HCT116 (cell line): Measurements from ENCODE around the gene C6orf132. TPM values are rescaled to one million over a fixed set of nuclear protein-coding genes. Genes with fewer than 3 reads are reported as not detected.

ENCODE experiments used
- ATAC-seq: fragments of 200-7000 bp; cut with Tn5 transposase; 2 replicates; pipeline ENCODE4 v1.9.1; 2020; ENCODE audit warnings: mild to moderate bottlenecking, moderate library complexity
- BruUV-seq: library from RNA; stranded (reverse); fragments of 400-500 nt; replicated peaks from 2 replicates; lab custom pipeline; 2021; lab: Mats Ljungman, UMichigan
- CTCF ChIA-PET: fragments of 300-600 bp; sonication (Branson Sonifier 250); formaldehyde crosslinking; loops from one replicate; lab custom pipeline; 2021; ENCODE audit warnings: antibody characterized with exemption; lab: Charles Lee
- POLR2A ChIA-PET: fragments of 300-600, 350-600 bp; sonication (Branson Sonifier 250); formaldehyde crosslinking; loops from one replicate; lab custom pipeline; 2021; ENCODE audit warnings: antibody characterized with exemption; lab: Charles Lee
- RAD21 ChIA-PET, 2 experiments: fragments of 300-600 bp; sonication (Branson Sonifier 250); formaldehyde crosslinking; loops; one replicate each; lab custom pipeline; 2023; ENCODE audit warnings: low total read pairs in 2 of 2; ENCODE audit not compliant: uncharacterized antibody in 2 of 2, unreplicated experiment in 2 of 2, low non-redundant PET in 1 of 2; lab: Charles Lee
- DNase-seq: peaks from one replicate; pipeline ENCODE4 v3.0.0-alpha.2; 2010; ENCODE audit warnings: low read depth, low spot score
- H2AFZ ChIP-seq: fragments of 200-600 bp; shearing (Covaris generic), sonication (generic); 2 replicates; pipeline ENCODE4 v1.6.1; 2017; ENCODE audit warnings: low read depth, mixed run types, mixed read lengths, antibody characterized with exemption, low read length; ENCODE audit not compliant: poor library complexity, severe bottlenecking
- H3K27ac ChIP-seq: 2 replicates; pipeline ENCODE4 v1.5.1; 2012; ENCODE audit warnings: low read depth, low read length
- H3K27me3 ChIP-seq: fragments of 200-600 bp; sonication (generic); 2 replicates; pipeline ENCODE4 v1.6.1; 2016; ENCODE audit warnings: mixed run types, low read length, mixed read lengths; ENCODE audit not compliant: insufficient read depth
- H3K36me3 ChIP-seq, 2 experiments: fragments of 200-500 bp in 1 of 2; fragments of 200-600 bp in 1 of 2; sonication (Bioruptor generic) in 1 of 2; sonication (generic) in 1 of 2; 2 replicates each; pipeline versions ENCODE4 v1.5.1 to v1.6.1; 2014 to 2016; ENCODE audit warnings: low read length in 2 of 2, inconsistent platforms in 1 of 2, mixed read lengths in 1 of 2, mixed run types in 1 of 2; ENCODE audit not compliant: insufficient read depth in 2 of 2, control insufficient read depth in 1 of 2
- H3K4me1 ChIP-seq, 2 experiments: fragments of 200-600 bp in 1 of 2; sonication (generic) in 1 of 2; 2 replicates each; pipeline versions ENCODE4 v1.5.1 to v1.6.1; 2012 to 2017; ENCODE audit warnings: low read length in 2 of 2, inconsistent platforms in 1 of 2, mild to moderate bottlenecking in 1 of 2, mixed read lengths in 1 of 2, mixed run types in 1 of 2, moderate library complexity in 1 of 2; ENCODE audit not compliant: insufficient read depth in 2 of 2, control insufficient read depth in 1 of 2
- H3K4me2 ChIP-seq: fragments of 200-600 bp; sonication (generic); 2 replicates; pipeline ENCODE4 v1.6.1; 2017; ENCODE audit warnings: mixed run types, low read length, mixed read lengths
- H3K4me3 ChIP-seq, 2 experiments: fragments of 200-600 bp in 1 of 2; sonication (generic) in 1 of 2; replicated peaks in 1 of 2; 2 replicates each; pipeline ENCODE4 v1.5.1; 2011 to 2016; ENCODE audit warnings: low read length in 2 of 2, control low read depth in 1 of 2, low read depth in 1 of 2, mild to moderate bottlenecking in 1 of 2, mixed read lengths in 1 of 2, mixed run types in 1 of 2
- H3K79me2 ChIP-seq: fragments of 200-600 bp; sonication (generic); 2 replicates; pipeline ENCODE4 v1.6.1; 2017; ENCODE audit warnings: mild to moderate bottlenecking, mixed run types, low read length, moderate library complexity, mixed read lengths; ENCODE audit not compliant: insufficient read depth
- H3K9ac ChIP-seq: fragments of 200-600 bp; sonication (generic); 2 replicates; pipeline ENCODE4 v1.6.1; 2016; ENCODE audit warnings: low read length, mixed read lengths
- H3K9me2 ChIP-seq: fragments of 200-600 bp; sonication (generic), shearing (Covaris generic); 2 replicates; pipeline ENCODE4 v1.6.1; 2017; ENCODE audit warnings: mixed run types, mild to moderate bottlenecking, moderate library complexity; ENCODE audit not compliant: insufficient read depth
- H3K9me3 ChIP-seq, 2 experiments: fragments of 200-500 bp in 1 of 2; fragments of 200-600 bp in 1 of 2; sonication (Bioruptor generic) in 1 of 2; sonication (generic) in 1 of 2; 2 replicates each; pipeline ENCODE4 v1.6.1; 2014 to 2017; ENCODE audit warnings: low read length in 2 of 2, mixed read lengths in 2 of 2, inconsistent platforms in 1 of 2, low read depth in 1 of 2, mild to moderate bottlenecking in 1 of 2, mixed run types in 1 of 2, moderate library complexity in 1 of 2; ENCODE audit not compliant: control insufficient read depth in 1 of 2, insufficient read depth in 1 of 2
- H4K20me1 ChIP-seq: fragments of 200-600 bp; sonication (generic), shearing (Covaris generic); 2 replicates; pipeline ENCODE4 v1.6.1; 2017; ENCODE audit warnings: mixed run types, mild to moderate bottlenecking, moderate library complexity; ENCODE audit not compliant: insufficient read depth
- ATF3 ChIP-seq: IDR thresholded peaks from 2 replicates; pipeline ENCODE4 v1.6.1; 2012
- CEBPB ChIP-seq: IDR thresholded peaks from 2 replicates; pipeline ENCODE4 v1.6.1; 2012; ENCODE audit warnings: low read depth
- CTCF ChIP-seq, 3 experiments: fragments of 200-600 bp in 1 of 3; sonication (generic) in 1 of 3; IDR thresholded peaks in 2 of 3; conservative IDR thresholded peaks in 1 of 3; 2 replicates each; pipeline ENCODE4 v1.5.1; 2012 to 2017; ENCODE audit warnings: low read depth in 2 of 3, low read length in 2 of 3, antibody characterized with exemption in 1 of 3, borderline replicate concordance in 1 of 3, control low read depth in 1 of 3, mild to moderate bottlenecking in 1 of 3, mixed read lengths in 1 of 3, mixed run types in 1 of 3, moderate library complexity in 1 of 3; ENCODE audit not compliant: insufficient read depth in 1 of 3
- EGR1 ChIP-seq: IDR thresholded peaks from 2 replicates; pipeline ENCODE4 v1.6.1; 2012; ENCODE audit warnings: low read depth
- ELF1 ChIP-seq: IDR thresholded peaks from 2 replicates; pipeline ENCODE4 v1.6.1; 2012; ENCODE audit warnings: low read depth, borderline replicate concordance
- EZH2 ChIP-seq: fragments of 200-600 bp; sonication (generic); IDR thresholded peaks from 2 replicates; pipeline ENCODE4 v1.6.1; 2017; ENCODE audit warnings: antibody characterized with exemption, mixed run types
- FOSL1 ChIP-seq: IDR thresholded peaks from 2 replicates; pipeline ENCODE4 v1.6.1; 2012; ENCODE audit warnings: low read depth
- JUND ChIP-seq: IDR thresholded peaks from 2 replicates; pipeline ENCODE4 v1.6.1; 2012
- REST ChIP-seq: IDR thresholded peaks from 2 replicates; pipeline ENCODE4 v1.6.1; 2012; ENCODE audit warnings: low read depth
- SP1 ChIP-seq: IDR thresholded peaks from 2 replicates; pipeline ENCODE4 v1.6.1; 2012; ENCODE audit warnings: low read depth
- SRF ChIP-seq: IDR thresholded peaks from 2 replicates; pipeline ENCODE4 v1.6.1; 2012; ENCODE audit warnings: low read depth
- TCF7L2 ChIP-seq: IDR thresholded peaks from 2 replicates; pipeline ENCODE4 v1.7.0; 2011; ENCODE audit warnings: borderline replicate concordance, inconsistent platforms; ENCODE audit not compliant: insufficient read depth, insufficient read length; ENCODE audit errors: extremely low read depth
- YY1 ChIP-seq: IDR thresholded peaks from 2 replicates; pipeline ENCODE4 v1.6.1; 2011; ENCODE audit warnings: low read length, low read depth, moderate library complexity, mild to moderate bottlenecking; ENCODE audit not compliant: insufficient replicate concordance; ENCODE audit errors: extremely low read depth
- ZBTB33 ChIP-seq: IDR thresholded peaks from 2 replicates; pipeline ENCODE4 v1.6.1; 2011; ENCODE audit warnings: mild to moderate bottlenecking, low read length, moderate library complexity; ENCODE audit not compliant: insufficient replicate concordance; ENCODE audit errors: extremely low read depth
- ZFX ChIP-seq: fragments of 450-650 bp; IDR thresholded peaks from 2 replicates; pipeline ENCODE4 v1.6.1; 2017
- ZNF274 ChIP-seq: fragments of 200-500 bp; sonication (Bioruptor generic); IDR thresholded peaks from 2 replicates; pipeline ENCODE4 v1.6.1; 2014; ENCODE audit warnings: mild to moderate bottlenecking, low read depth, low read length, inconsistent platforms
- intact Hi-C: fragments of 100-400 bp; cut with micrococcal nuclease; formaldehyde crosslinking; loops from 2 replicates; pipeline ENCODE4 v1.10.0; 2022
- total RNA-seq: library from RNA; stranded (reverse); gene quantifications from one replicate; pipeline ENCODE4 v1.2.1, GENCODE V29; 2021; ENCODE audit not compliant: unreplicated experiment

C6orf132 gene
- total RNA-seq, 1 experiment from 2014 or later: 18.9 TPM

GRCh38 chr6:42101186-42101657 is 41.2 kb downstream of the C6orf132 start:
- Histone ChIP-seq H3K9ac (0 out of 2 replicates have a peak overlapping the region, but pooled peaks have one; percentile 31), H3K9me3 (no peaks in the 10 kb centered on the region), H3K27me3 (no peaks in the 10 kb centered on the region), H3K27ac (peak overlapping the region; percentile 85), H2AFZ (no peak overlapping the region), H3K4me1 (peaks cover 37 to 64% of the 10 kb centered on the region in 2 experiments), H3K79me2 (no peaks in the 10 kb centered on the region), H4K20me1 (no peaks in the 10 kb centered on the region), H3K36me3 (peaks cover 3 to 6% of the 10 kb centered on the region in 2 experiments; a peak in 1 of 4 replicates), H3K9me2 (no peaks in the 10 kb centered on the region), H3K4me3 (no peak overlapping the region), H3K4me2 (peak overlapping the region; percentile 86)
- intact Hi-C loops: loop anchor here (5.0 kb wide), 1 partner anchor 41 kb away; the partner anchor contains the start of gene C6orf132
- CTCF ChIA-PET: interaction anchor here (0.6 kb wide), 1 partner anchor 499 kb away, joined by 3 read pairs; no protein-coding TSS in a partner anchor
- POLR2A ChIA-PET: interaction anchor here (1.3 kb wide), 2 partner anchors 36 to 38 kb away, joined by 3 to 4 read pairs; no protein-coding TSS in a partner anchor
- RAD21 ChIA-PET: interaction anchor here in 1 of 2 experiments (0.9 kb wide), 1 partner anchor 39 kb away, joined by 4 read pairs; no protein-coding TSS in a partner anchor
- TF ChIP-seq JUND (no peak), ATF3 (no peak), SRF (no peak), YY1 (no peak), REST (no peak), CEBPB (no peak), ZNF274 (no peak), EZH2 (no peak), ZBTB33 (no peak), EGR1 (no peak), FOSL1 (no peak), SP1 (no peak), ELF1 (no peak), TCF7L2 (no peak), ZFX (no peak), CTCF (IDR thresholded peaks at IDR 0.05 in 2 of 3, conservative IDR thresholded peaks at IDR 0.05 in 1 of 3; ENCODE audit: borderline replicate concordance in 1 of 3, insufficient read depth in 1 of 3, low read depth in 2 of 3, low read length in 2 of 3) (no peak)
- no peak for ATAC-seq
- no peak for DNase-seq
- no TSS peak for BruUV-seq
